Measurements from ENCODE around the gene CNOT1.
"Not testable (repeated sequence)": the region's sequence is repeated elsewhere in the genome, so short reads cannot be mapped to it uniquely, and the experiment has no call there.

CNOT1 gene

GRCh38 chr16:58582133-58582532 lies 47.5 kb downstream of the CNOT1 start:
- no peak for DNase-seq (ENCODE audit: low read depth in 2 of 2)

- no peak for DNase-seq (ENCODE audit: low read depth in 2 of 2)
These were observed 50.0 kb downstream of the CNOT1 start for GRCh38 chr16:58579587-58579986.

- DNase-seq (ENCODE audit: low read depth in 2 of 2) = no peak
These were observed 51.0 kb downstream of the CNOT1 start for GRCh38 chr16:58578642-58579041.

- no peak for DNase-seq (ENCODE audit: low read depth in 2 of 2)
These were observed 52.5 kb downstream of the CNOT1 start for GRCh38 chr16:58577141-58577540.

DNA sequence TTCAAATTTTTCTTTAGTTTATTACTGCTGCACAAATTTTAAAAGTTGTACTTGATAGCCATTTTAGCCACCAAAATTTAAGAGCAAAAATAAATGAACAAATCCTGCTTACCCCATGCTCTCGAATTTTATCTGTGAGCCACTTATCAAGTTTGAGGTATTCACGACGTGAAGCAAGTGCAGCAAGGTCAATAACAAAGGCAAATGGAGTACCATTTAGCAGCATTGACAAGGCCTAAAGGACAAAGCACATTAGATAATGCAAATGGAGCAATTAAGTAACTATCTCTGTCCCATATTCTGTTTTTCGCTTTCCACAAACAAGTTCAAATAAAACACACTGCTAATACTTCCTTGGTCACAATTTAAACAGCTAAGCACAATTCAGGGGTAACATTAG lies 54.7 kb downstream of the CNOT1 start:
- no peak for DNase-seq (ENCODE audit: low read depth in 2 of 2)

GRCh38 chr16:58565697-58566096 lies 63.9 kb downstream of the CNOT1 start:
- DNase-seq (ENCODE audit: low read depth in 2 of 2) = not testable (repeated sequence)

DNA sequence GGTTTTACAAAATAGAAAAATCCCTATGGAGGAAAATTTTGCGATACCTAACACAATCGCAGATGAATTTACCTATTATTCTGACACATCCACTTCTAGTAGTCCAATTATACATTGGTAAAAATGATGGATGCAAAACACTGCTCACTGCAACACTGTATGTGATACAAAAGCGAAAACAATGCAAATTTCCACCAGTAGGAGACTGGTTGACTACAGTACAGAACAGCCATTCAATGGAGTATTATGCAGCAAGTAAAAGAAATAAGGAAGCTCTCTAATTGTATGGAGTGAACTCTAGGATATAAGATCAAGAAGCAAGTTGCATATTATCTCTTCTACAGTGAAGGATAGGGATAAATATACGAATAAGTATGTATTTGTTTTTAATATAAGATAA lies 65.9 kb downstream of the CNOT1 start:
- no peak for DNase-seq (ENCODE audit: low read depth in 2 of 2)

GRCh38 chr16:58563235-58563634 lies 66.4 kb downstream of the CNOT1 start:
- peak; percentile 42 for DNase-seq (ENCODE audit: low read depth in 2 of 2)

GRCh38 chr16:58556678-58557077 lies 72.9 kb downstream of the CNOT1 start:
- DNase-seq (ENCODE audit: low read depth in 2 of 2) = no peak

GRCh38 chr16:58551496-58551895 lies 78.1 kb downstream of the CNOT1 start:
- no peak for DNase-seq (ENCODE audit: low read depth in 2 of 2)

- DNase-seq (ENCODE audit: low read depth in 2 of 2) = no peak
These were observed 81.2 kb downstream of the CNOT1 start for GRCh38 chr16:58548378-58548777.

GRCh38 chr16:58543685-58544084 lies 85.9 kb downstream of the CNOT1 start:
- DNase-seq (ENCODE audit: low read depth in 2 of 2) = no peak

DNA sequence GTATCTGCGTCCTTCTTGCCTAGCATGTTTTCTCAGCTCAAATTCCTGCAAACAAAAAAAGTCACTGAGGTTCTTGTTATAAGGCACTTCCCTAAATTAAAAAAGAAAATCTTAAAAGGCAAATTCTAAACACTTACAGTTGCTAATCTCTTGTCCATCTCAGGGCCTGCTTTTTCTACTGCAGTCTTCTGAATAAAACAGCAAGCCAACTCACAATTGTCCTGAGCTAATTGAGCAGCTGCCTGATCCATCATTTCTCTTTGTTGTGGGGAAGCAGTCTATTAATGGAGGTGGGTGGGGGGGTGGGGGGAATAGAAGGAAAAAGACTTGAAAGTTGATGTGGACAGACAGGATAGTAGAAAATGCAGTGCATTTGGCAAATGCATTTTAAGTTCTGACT lies 87.3 kb downstream of the CNOT1 start:
- no peak for DNase-seq (ENCODE audit: low read depth in 2 of 2)

DNA sequence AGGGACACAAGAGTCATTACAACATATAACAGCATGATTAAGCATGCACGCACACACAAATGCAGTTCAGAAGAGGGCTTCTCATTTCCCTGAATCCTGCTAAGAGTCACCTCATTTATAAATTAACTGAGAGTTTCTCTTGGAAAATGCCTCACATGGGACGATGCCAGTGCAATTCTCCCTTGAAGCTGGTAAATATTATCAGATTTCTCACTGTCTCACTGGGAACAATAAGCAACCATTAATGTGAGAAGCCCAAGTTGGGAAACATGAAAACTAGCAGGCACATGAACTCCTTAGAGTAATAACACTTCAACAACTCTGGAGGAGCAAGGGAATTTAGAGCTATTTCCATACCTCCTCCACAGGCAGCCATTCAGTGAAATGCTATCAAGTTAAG lies 87.9 kb downstream of the CNOT1 start:
- no peak for DNase-seq (ENCODE audit: low read depth in 2 of 2)

- no peak for DNase-seq (ENCODE audit: low read depth in 2 of 2)
These were observed 92.3 kb downstream of the CNOT1 start for GRCh38 chr16:58537124-58537906.

DNA sequence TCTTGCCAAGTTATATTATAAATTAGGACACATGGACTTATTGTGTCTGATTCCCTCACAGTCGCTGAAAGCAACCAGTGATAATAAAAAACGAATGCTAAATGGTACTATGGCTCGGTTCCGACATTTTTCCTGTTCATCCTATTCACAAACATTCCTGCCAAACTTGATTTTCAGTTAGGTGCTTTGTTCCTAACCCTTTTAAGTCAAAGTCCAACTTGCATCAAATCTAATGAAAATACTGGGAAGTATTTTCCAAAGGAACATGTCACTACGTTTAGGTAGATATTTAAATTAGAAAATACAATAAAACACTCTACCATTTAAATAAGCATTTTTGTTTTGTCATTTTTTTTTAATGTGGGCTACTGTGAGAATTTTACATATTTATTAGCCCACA lies 93.3 kb downstream of the CNOT1 start:
- DNase-seq (ENCODE audit: low read depth in 2 of 2) = no peak

GRCh38 chr16:58535100-58535499 lies 94.5 kb downstream of the CNOT1 start:
- no peak for DNase-seq (ENCODE audit: low read depth in 2 of 2)

DNA sequence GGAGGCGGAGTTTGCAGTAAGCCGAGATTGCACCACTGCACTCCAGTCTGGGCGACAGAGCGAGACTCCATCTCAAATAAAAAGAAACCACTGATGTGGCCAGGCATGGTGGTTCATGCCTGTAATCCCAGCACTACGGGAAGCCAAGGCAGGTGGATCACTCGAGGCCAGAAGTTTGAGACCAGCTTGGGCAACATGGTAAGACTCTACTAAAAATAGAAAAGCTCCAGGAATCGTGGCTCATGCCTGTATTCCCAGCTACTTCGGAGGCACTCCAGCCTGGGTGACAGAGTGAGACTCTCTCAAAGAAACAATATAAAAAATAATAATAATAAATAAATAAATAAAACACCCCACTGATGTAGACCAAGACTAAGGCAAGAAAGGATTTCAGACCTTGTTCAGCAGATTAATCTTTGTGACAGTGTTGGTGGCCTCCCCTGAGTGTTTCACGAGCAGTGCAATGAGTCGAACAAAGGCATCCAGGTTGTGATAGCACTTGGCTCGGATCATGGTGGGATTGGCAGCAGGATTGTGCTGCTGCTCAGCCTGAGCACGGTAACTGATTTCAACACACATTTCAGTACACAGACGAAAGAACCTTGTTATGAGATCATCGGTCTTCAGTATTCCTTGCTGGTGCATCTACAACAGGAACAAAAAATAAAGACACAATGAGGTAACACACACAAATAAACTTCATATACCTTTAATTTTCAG lies 95.7 kb downstream of the CNOT1 start:
- DNase-seq (ENCODE audit: low read depth in 2 of 2) = no peak

GRCh38 chr16:58532414-58532813 lies 97.2 kb downstream of the CNOT1 start:
- no peak for DNase-seq (ENCODE audit: low read depth in 2 of 2)

GRCh38 chr16:58530179-58530578 lies 99.4 kb downstream of the CNOT1 start:
- peak; percentile 22 to 24 for DNase-seq (ENCODE audit: low read depth in 2 of 2)

- no peak for DNase-seq (ENCODE audit: low read depth in 2 of 2)
These were observed 109.9 kb downstream of the CNOT1 start for GRCh38 chr16:58519707-58520106.

DNA sequence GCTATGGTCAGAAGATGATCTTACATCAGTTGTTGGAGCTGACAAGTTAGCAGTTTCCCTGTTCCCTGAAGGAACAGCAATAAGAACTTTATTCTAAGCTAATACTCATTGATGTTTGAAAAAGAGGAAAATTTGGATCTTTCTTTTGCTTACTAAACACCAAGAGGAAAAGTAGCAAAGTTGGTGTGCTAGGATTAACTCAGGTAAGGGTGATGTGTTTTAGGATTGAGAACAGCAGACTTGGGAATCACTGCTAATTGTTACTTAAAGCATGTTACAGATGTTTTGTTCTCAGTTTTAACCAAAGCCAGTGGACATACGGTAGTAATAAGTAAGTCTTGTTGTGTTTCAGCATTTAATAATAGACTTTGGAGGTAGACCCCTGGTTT lies 110.7 kb downstream of the CNOT1 start:
- no peak for DNase-seq (ENCODE audit: low read depth in 2 of 2)

Data from fibroblast of skin of left quadriceps (primary cell).